C1 segment of cervical spinal cord (tissue), 14 donors: ENCODE results near the gene LRRK2.

Experiments
- DNase-seq, 14 donors: peaks; one replicate each; lab custom pipeline; 2025; lab: John Stamatoyannopoulos, UW

LRRK2 gene

DNA sequence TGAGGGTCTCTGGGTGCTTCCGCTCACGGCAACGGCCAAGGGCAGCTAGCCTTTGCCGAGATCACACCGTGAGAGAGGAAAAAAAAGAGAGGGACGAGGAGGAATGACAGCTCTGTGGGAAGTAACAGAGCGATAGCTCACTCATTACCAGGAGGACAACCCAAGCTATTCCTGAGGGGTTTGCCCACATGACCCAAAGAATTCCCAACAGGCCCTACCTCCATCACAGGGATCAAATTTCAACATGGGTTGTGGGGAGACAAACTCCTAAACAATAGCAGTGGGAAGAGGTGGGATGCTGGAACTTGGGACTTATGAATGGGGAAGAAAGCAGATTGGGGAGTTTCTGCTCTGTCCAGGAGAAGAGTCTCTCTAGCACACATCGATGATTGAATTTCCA, 180.6 kb downstream of the LRRK2 start:
- DNase-seq: no peak
